GM21360 (cell line): ENCODE data around the gene ROBO1.

ENCODE experiments used
- ATAC-seq: cut with Tn5 transposase; IDR thresholded peaks from one replicate; pipeline ENCODE4 v1.9.1; 2021; ENCODE audit warnings: mild to moderate bottlenecking, moderate library complexity; ENCODE audit not compliant: unreplicated experiment

Gene ROBO1

DNA sequence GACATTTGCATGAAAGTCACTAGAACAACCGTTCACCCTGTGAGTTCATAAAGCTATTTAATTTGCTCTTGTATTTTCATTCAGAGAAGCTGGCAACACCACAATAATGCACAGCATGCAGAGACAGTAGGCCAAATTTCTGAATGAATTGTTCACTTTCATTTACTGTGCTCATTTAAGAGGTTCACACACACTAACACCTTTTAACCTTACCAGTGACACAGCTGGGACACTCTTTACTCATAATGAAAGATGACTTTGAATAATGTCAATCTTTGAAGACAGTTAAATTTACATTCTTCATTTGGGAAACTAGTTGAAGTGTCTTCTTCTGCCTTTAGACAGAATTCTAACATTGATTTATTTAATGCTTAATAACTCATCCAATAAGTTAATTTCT, 95.7 kb downstream of the ROBO1 start:
- ATAC-seq = no peak

DNA sequence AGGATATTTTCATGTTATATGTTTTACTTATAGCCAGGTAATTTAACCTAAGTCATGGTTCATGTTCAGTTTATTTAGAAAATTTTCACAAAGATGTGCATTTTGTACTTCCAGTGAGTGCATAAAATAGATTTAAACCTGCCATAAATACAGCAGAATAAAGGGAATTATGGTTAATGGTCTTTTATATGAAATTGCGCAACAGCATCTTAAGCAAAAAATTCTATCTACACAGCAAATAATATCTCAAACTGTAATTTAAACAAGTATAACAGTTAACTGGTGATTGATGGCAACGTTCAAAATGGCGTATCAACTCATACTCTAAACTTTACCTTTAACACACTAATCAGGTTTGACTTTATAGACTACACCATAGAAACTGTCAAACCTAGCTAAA, 97.6 kb downstream of the ROBO1 start:
- ATAC-seq = no peak

DNA sequence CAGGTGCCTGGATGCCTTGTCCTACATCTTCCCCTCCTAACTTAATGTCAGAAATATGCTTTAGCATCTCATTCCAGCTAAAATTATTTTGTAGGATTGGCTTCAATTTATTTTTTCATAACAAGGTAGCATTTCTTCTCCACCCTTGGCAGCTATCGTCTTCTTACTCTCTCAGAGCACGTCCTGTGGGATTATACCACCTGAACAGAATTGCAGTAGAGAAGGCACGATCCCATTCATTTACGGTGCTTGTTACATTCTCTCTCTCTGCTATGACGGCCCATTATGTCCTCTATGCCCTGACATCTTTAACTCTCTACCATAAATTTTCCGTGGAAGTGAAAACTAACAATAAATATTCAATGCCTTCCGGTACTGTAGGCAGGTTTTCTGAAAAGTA, 103.3 kb downstream of the ROBO1 start:
- ATAC-seq = no peak

DNA sequence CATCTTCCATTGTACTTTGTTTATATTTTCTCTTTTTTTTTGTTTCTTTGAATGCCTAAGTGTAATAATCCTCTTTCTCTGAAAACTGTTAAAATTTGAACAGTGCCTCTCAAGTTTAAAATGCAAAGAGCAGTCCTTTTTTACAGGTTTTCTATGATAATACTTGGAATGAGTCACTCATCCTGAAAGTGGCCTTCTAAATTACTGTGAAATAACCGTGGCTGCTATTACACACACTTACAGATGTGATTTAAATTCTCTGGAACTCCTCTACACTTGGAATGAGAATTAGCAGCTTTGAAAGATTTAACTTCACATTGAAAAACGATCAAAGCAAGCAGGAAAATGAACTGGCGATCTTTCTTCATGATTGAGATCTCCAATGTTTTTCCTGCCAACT, 105.9 kb downstream of the ROBO1 start:
- no peak for ATAC-seq

DNA sequence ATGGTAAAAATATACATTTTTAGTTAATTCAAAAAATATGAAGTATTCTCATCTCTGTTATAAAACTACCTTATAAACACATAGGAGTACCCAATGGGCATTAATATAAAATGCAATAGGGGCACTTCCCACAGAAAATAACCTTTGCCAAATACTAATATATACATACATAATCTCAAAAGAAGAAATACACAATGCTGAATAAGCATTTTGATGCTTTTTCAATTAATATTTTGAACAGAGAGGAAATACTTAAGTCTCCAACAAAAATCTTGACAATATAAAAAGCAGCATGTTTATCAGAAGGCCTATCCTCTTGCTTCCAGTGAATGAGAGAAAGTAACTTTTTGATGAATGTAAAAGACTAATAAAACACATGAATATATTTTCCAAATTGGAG, 110.7 kb downstream of the ROBO1 start:
- no peak for ATAC-seq

DNA sequence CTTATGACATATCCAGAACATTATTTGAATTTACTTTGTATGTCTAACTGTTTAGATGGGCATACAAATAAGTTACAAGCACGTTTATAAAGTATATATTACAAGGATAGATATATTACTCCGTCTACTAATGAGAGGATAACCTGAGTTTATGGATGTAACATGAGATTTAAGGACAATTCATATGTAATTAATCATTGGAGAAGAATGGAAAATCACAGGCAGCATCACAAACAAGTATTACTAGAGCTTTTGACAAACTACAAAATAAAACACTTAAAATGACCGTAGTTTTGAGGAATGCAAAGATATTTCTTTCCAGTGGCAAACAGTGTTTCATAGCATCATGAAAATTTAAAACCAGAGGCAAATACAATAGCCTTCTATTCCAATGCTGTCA, 113.8 kb downstream of the ROBO1 start:
- ATAC-seq = no peak

DNA sequence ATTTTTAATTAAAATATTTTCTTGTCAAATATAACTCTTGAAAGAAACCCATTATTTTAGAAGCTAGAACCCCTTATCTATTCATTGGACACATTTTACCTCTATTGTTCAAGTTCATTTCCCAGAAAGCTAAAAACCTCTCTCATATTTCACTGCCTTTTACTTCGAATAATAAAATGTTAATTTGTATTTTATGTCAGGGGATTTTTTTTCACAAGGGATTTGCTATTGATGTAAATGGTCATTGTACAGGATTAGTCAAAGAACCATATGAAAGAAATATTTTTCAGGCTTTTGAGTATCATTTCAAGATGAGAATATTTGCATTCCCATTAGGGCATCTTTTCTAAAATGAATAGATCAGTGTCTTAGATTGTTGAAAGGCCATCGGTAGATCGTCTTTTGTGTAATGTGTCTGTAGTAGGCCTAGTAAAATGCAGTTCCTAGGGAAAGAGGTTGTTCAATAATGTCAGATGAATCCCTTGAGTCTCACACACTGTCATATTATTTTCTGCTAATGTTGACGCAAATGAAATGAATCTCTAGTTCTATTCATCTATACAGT, 114.5 kb downstream of the ROBO1 start:
- no peak for ATAC-seq

DNA sequence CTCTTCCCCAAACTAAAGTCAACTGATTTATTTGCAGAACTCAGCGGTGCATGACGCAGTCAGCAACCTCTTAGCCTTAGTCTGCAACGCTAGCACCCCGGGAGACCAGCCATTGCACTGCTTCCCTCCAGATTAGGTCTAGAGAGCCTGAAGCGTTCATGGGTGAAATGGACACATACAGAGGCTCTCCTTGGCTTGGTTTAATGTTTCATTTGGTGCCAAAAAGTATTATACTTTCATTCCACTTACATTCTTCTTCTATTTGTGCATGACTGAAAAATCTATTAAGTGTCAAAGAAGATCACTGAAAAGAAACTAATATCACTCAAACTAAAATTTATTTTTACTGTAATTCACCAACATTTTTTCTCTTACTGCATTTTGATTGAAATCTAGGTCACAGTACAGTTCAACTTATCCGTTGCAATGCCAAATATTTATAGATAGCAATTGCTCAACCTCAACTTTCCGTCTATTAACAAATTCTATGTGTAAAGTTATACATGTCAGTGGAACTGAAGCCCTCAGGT, 116.2 kb downstream of the ROBO1 start:
- no peak for ATAC-seq

DNA sequence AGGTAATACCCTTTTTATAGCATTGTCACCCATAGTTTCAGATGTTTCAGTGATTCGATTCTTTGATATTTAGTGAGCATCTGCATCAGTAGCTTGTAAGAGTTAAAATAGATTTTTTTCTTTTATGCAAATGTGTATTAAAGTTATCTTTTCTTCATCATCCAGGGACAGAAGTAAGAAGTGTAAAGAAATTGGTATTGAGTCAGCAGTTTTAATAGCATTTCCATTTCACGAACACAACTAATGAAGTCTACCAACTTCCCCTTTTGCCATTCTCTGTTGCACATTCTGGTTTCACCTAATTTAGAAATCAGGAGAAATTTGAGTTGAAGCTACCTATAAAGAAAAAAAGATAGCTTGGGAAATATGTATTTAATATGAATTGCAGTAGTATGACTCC, 127.9 kb downstream of the ROBO1 start:
- no peak for ATAC-seq

DNA sequence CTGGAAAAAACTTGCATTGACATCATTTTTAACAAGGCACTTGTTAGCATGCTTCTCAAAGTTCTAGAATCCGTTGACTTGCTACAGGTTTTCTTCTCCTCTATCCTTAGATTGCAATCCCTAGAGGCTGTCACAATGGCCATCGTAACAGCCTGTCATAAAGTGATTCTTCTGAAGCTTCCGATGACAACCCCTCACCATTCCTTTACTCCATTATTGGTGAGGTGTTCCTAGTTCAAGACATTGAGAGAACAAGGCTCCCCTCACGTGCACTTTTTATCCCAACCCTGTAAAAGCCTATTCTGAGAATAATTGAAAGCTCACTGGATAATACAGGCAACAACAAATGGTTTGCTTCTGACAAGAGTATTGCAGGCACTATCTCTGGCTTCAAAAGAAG, 131.4 kb downstream of the ROBO1 start:
- ATAC-seq = no peak

DNA sequence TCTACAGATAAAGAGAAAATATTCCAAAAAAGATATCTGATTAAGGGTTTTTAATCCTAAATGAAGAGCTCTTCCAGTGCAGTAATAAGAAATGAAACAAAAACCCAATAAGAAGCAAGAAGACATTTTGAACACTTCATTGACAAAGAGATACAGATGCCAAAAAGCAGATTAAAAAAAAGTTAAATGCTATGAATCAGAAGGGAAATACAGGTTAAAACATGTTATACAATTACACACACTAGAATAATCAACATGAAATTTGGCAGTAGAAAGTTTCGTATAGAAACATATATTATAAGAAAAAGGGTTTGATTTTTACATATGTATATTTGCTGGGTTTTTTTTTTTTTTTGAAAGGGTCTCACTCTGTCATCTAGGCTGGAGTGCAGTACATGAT, 135.0 kb downstream of the ROBO1 start:
- ATAC-seq = no peak

DNA sequence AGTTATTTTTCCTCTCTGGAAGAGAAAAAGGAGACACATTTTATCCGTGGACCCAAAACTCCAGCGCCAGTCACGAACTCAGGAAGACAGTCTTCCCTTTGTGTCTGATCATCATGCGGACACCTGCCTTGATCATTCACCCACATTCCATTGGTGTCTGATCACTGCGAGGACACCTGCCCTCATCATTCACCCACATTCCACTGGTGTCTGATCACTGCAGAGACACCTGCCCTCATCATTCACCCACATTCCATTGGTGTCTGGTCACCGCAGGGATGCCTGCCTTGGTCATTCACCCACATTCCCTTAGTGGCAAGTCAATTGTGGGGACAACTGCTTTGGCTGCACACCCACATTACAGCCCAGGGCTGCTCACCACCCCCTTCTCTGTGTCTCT, 148.9 kb downstream of the ROBO1 start:
- ATAC-seq = no peak

DNA sequence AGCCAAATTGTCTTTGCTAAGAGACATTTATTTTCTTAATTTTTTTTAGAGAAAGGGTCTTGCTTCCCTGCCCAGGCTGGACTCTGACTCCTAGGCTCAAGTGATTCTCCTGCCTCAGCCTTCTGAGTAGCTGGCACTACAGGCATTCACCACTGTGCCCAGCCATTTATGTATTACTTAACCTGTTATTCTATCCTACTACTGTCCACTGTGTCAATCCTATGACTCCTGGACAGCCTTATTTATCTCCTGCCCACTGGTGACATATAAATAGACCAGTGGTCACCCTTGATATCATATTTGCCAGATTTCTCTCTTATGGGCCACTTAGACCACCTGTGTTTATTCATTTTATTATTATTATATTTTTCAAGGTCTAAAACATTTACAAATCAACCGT, 161.4 kb downstream of the ROBO1 start:
- ATAC-seq = no peak

DNA sequence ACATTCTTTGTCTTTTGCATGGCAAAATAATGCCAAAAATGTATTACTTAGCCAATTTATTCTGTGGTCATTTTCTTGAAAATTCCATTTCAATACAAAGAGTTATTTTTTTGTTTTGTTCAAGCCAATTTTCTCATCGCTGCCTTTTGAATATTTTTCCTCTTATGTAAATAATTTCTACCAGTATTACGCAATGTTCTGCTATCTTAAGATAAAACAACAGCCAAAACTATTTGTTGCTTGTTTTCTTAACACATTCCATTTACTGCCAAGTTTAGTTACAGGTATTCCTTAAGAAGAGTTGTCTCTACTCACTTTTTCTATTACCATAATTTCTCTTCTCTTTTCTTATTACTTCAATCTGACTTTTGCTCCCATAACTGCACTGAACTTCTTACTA, 163.1 kb downstream of the ROBO1 start:
- no peak for ATAC-seq

DNA sequence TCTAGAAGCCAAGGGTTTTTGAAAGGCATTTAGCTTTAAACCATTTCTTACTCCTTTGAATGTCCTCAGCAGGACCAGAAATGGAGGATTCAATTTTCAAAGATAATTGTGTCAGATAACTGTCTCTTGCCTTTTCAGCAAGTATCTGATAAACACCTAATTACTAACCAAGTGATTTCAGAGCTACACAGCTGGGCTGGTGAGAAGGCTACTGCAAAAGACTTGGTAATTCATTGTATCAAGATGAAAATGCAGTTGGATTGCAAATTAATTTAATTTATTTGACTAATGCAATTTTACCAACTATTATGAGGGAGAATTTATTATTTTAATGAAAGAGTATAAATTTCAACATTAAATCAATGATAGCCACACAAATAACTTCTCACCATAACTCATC, 165.4 kb downstream of the ROBO1 start:
- ATAC-seq = no peak

DNA sequence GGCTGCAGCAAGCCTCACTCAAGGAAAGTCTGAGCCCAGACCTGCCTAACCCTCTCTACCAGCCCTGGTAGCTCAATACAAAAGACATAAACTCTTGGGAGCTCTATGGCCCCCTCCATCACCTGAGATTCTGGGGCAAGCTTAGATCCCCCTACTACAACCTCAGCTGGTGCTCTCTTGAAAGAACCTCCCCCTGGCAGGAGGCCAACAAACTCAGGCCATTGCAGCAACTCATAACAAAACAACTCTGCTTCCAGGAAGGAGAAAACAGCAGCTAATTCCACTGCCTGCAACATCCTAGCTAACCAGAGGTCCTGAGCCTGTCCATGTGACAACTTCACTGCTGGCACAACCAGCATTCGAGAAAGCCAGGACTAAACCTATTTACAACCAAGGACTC, 169.2 kb downstream of the ROBO1 start:
- ATAC-seq = no peak

DNA sequence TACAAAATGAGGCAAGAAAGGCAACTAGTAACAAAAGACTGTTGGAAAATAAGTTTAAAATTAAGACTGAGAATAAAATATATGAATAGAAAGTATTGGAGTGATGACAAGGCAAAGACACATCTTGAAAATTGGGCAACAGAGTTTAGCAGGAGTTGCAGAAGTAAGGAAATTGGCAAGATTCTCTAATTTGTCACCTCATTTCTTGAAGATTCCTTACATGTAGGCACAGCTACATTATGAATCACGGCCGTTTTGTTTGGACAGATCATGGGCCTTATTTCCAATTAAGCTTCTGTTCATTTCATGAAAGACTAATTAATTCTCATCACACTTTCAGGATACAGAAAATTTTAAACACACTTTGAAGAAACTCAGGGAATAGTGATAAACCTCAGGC, 170.1 kb downstream of the ROBO1 start:
- no peak for ATAC-seq

DNA sequence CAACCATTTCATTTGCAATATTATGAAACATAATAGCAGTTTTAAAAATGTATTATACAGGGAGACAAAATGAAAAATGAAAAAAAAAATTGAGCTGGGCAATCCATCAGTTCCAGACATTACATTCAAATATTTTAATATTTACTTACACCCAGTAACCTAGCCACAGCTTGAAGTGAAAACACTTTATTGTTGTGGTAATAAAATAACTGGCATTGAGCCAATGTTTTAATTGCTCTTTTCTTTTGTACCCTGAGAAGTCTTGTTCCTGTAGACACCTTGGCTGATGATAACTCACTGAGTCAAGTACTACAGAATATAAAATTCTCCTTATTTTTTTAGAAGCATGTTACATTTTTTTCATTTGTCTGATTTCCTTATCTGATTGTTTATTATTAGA, 180.6 kb downstream of the ROBO1 start:
- no peak for ATAC-seq

DNA sequence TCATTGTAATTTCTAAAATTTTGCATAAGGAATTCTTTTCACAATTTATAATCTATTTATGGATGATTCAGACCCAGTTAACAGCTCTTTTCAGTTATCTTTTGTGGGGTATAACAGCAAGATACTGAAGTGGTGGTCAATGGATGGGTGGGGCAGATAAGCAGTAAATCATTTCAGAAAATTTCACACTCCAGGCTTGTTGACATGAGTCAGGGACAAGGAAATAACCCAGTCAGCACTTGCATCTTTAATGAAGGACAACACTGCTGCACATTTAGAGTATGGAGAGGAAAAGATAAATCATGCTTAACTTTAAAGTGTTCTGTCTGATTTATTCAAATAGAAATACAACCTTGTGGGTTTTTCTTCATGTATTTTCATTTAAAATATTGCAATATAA, 181.6 kb downstream of the ROBO1 start:
- no peak for ATAC-seq

DNA sequence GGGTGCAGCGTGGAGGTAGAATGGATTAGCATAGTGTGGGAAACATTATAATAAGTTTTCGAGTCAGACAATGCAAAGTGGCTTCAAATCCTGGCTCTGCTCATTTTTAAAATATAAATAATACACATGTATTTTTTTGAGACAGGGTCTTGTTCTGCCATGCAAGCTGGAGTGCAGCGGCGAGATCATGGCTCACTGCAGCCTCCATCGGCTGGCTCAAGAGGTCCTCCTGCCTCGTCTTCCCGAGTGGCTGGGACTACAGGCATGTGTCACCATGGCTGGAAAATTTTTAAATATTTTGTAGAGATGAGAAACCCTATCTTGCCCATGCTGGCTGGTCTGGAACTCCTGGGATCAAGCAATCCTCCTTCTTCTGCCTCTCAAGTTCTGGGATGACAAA, 194.9 kb downstream of the ROBO1 start:
- no peak for ATAC-seq

DNA sequence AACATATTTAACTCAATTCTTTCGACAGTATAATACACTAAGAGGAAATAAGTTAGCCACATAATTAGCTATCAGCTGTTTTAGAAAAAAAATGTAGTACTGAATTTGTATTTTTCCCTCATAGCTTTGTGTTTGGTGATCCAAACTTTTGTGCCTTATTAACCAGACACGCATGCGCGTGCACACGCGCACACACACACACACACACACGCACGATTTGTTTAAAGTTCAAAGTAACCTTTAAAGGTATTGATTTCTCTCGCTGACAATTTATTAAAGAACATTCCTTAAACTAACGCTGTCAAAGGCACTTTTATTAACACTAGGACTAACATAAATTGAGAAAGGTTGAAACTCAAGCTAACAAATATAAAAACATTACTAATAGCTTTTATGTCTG, 198.9 kb downstream of the ROBO1 start:
- ATAC-seq = no peak

DNA sequence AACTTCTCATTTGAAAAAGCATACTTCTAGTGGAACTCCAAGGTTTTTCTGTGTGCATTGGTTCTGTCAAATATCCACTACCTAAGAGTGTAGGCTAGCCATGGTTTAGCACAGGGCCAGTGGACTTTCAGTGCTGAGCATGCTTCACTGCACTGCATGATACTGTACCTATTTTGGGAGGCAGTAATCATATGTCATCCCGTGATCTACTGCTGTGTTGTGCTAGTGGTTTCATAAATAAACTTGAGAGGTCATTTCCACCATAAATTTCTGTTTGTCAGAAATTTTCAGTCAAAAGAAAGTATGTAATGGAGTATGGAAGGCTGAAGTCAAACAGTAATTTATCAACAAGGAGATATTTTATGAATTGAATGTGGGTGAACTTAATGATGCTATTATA, 203.6 kb downstream of the ROBO1 start:
- peak; percentile 95 for ATAC-seq

DNA sequence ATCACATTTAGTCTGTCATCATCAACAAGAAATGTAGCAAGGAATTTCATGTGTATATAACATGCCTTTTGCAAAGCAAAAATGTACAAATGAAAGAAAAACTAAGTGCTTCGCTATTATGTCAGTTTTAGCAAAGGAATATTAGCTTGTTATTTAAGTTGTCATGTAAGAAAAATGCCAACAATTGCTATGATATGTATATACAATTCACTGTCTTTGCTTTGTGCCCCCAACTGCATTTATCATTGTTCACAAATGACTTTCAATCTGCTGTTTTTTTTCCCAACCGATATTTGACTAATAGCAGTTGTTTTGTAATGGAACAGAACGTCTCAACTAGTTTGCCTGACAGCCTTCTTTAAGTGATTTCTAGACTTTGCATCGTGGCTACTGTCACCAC, 207.1 kb downstream of the ROBO1 start:
- ATAC-seq = no peak

DNA sequence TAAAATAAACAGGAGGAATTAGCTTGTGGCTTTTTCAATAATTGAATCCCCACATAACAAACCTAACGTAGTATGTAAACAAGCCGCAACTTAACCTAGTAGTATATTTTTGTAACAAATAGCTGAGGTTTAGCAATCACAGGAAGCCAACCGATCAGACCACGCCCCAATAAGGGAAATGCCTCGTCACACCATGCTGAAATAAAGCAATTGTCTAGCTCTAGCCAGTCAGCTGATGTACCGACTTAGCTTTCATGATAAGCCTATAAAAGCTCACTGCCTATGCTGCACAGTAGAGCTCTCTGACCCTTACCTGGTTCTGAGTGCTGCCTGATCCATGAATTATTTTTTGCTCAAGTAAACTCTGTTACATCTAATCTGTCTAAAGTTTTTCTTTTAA, 208.9 kb downstream of the ROBO1 start:
- ATAC-seq = no peak
